A673 (cell line): ENCODE results near the gene OR6C2.

Source experiments
- EZH2 ChIP-seq: fragments of 200-600 bp; sonication (generic); IDR thresholded peaks from 2 replicates; pipeline ENCODE4 v1.6.1; 2017; ENCODE audit warnings: borderline replicate concordance, low read depth, mild to moderate bottlenecking, mixed read lengths, antibody characterized with exemption, low read length; ENCODE audit not compliant: poor library complexity, severe bottlenecking
- TF ChIP-seq, protein P1 (sequence below): fragments of 300-800, 200-600 bp; sonication (generic); conservative IDR thresholded peaks from 2 replicates; pipeline ENCODE4 v1.5.1; 2017; ENCODE audit warnings: low read depth, mild to moderate bottlenecking, antibody characterized with exemption, low read length, moderate library complexity, mixed read lengths

GRCh38 chr12:55400229-55400628 is 43.6 kb upstream of the OR6C2 start, which contains the start of gene OR6C65:
- TF ChIP-seq, protein P1, sequence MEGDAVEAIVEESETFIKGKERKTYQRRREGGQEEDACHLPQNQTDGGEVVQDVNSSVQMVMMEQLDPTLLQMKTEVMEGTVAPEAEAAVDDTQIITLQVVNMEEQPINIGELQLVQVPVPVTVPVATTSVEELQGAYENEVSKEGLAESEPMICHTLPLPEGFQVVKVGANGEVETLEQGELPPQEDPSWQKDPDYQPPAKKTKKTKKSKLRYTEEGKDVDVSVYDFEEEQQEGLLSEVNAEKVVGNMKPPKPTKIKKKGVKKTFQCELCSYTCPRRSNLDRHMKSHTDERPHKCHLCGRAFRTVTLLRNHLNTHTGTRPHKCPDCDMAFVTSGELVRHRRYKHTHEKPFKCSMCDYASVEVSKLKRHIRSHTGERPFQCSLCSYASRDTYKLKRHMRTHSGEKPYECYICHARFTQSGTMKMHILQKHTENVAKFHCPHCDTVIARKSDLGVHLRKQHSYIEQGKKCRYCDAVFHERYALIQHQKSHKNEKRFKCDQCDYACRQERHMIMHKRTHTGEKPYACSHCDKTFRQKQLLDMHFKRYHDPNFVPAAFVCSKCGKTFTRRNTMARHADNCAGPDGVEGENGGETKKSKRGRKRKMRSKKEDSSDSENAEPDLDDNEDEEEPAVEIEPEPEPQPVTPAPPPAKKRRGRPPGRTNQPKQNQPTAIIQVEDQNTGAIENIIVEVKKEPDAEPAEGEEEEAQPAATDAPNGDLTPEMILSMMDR, result no peak
- no peak for TF ChIP-seq EZH2
